GM23338 (cell line): Measurements from ENCODE around the gene IYD. TPM values are rescaled to one million over a fixed set of nuclear protein-coding genes. Genes with fewer than 3 reads are reported as not detected.

Experiments
- ATAC-seq: fragments of 200-7000 bp; cut with Tn5 transposase; 3 replicates; pipeline ENCODE4 v1.9.1; 2020
- DNase-seq: peaks from one replicate; pipeline ENCODE4 v3.0.0-alpha.2; 2015; ENCODE audit warnings: low spot score
- H2AFZ ChIP-seq: fragments of 200-600 bp; sonication (generic); 2 replicates; pipeline ENCODE4 v1.8.0; 2016; ENCODE audit warnings: antibody characterized with exemption, mild to moderate bottlenecking, moderate library complexity
- H3F3A ChIP-seq: fragments of 200-600 bp; sonication (generic); replicated peaks from 2 replicates; pipeline ENCODE4 v1.8.0; 2017; ENCODE audit warnings: antibody characterized with exemption, mixed run types, low read depth
- H3K27ac ChIP-seq: fragments of 200-600 bp; sonication (generic); 2 replicates; pipeline ENCODE4 v1.6.1; 2016; ENCODE audit warnings: low read depth
- H3K27me3 ChIP-seq: fragments of 200-600 bp; sonication (generic); 2 replicates; pipeline ENCODE4 v1.8.0; 2016; ENCODE audit warnings: mild to moderate bottlenecking, mixed run types, moderate library complexity; ENCODE audit not compliant: insufficient read depth
- H3K36me3 ChIP-seq: fragments of 200-600 bp; sonication (generic); 2 replicates; pipeline ENCODE4 v1.8.0; 2016; ENCODE audit warnings: mild to moderate bottlenecking; ENCODE audit not compliant: insufficient read depth
- H3K4me1 ChIP-seq: fragments of 200-600 bp; sonication (generic); 2 replicates; pipeline ENCODE4 v1.8.0; 2016; ENCODE audit warnings: mild to moderate bottlenecking, moderate library complexity; ENCODE audit not compliant: insufficient read depth
- H3K4me2 ChIP-seq: fragments of 200-600 bp; sonication (generic); 2 replicates; pipeline ENCODE4 v1.7.1; 2017; ENCODE audit warnings: mixed run types
- H3K4me3 ChIP-seq: fragments of 200-600 bp; sonication (generic); 2 replicates; pipeline ENCODE4 v1.6.1; 2016; ENCODE audit warnings: mixed run types
- H3K79me2 ChIP-seq: fragments of 200-600 bp; sonication (generic); replicated peaks from 2 replicates; pipeline ENCODE4 v1.8.0; 2017; ENCODE audit warnings: mild to moderate bottlenecking; ENCODE audit not compliant: insufficient read depth
- H3K9me2 ChIP-seq: fragments of 200-600 bp; sonication (generic); 2 replicates; pipeline ENCODE4 v1.8.0; 2017; ENCODE audit not compliant: insufficient read depth
- H4K20me1 ChIP-seq: fragments of 200-600 bp; sonication (generic); replicated peaks from 2 replicates; pipeline ENCODE4 v1.8.0; 2017; ENCODE audit warnings: mild to moderate bottlenecking; ENCODE audit not compliant: insufficient read depth
- H3K27ac Mint-ChIP-seq: 2 replicates; pipeline ENCODE4 v1.8.0; 2020; ENCODE audit warnings: inconsistent platforms, mild to moderate bottlenecking, moderate library complexity, mixed read lengths
- H3K27me3 Mint-ChIP-seq: 3 replicates; pipeline ENCODE4 v1.8.0; 2022; ENCODE audit warnings: low read depth, mild to moderate bottlenecking, moderate library complexity, mixed read lengths, inconsistent platforms; ENCODE audit not compliant: insufficient read depth, poor library complexity
- H3K36me3 Mint-ChIP-seq: 3 replicates; pipeline ENCODE4 v1.8.0; 2021; ENCODE audit warnings: low read depth, mild to moderate bottlenecking, inconsistent platforms, moderate library complexity, mixed read lengths
- H3K4me1 Mint-ChIP-seq: 3 replicates; pipeline ENCODE4 v1.8.0; 2020; ENCODE audit warnings: mild to moderate bottlenecking, inconsistent platforms, mixed read lengths
- H3K4me3 Mint-ChIP-seq: 3 replicates; pipeline ENCODE4 v1.8.0; 2021; ENCODE audit warnings: moderate library complexity, mild to moderate bottlenecking, inconsistent platforms, mixed read lengths
- H3K9me3 Mint-ChIP-seq: 3 replicates; pipeline ENCODE4 v1.8.0; 2020; ENCODE audit warnings: moderate library complexity, mild to moderate bottlenecking, inconsistent platforms, mixed read lengths
- CREB1 ChIP-seq: fragments of 250-450 bp; sonication (Bioruptor Pico); IDR thresholded peaks from 2 replicates; pipeline ENCODE4 v1.5.0; 2020; ENCODE audit warnings: low read depth, mild to moderate bottlenecking, moderate library complexity
- EZH2 ChIP-seq: fragments of 200-600 bp; sonication (generic); IDR thresholded peaks from one replicate; pipeline ENCODE4 v1.8.0; 2017; ENCODE audit warnings: antibody characterized with exemption, mild to moderate bottlenecking, low read depth; ENCODE audit not compliant: unreplicated experiment
- EZH2phosphoT487 ChIP-seq: fragments of 200-600 bp; sonication (generic); IDR thresholded peaks from one replicate; pipeline ENCODE4 v1.8.1; 2018; ENCODE audit warnings: antibody characterized with exemption; ENCODE audit not compliant: unreplicated experiment
- JUNB ChIP-seq: IDR thresholded peaks from one replicate; pipeline ENCODE4 v1.6.1; 2016; ENCODE audit warnings: antibody characterized with exemption; ENCODE audit not compliant: unreplicated experiment
- NANOG ChIP-seq: IDR thresholded peaks from 2 replicates; pipeline ENCODE4 v1.6.1; 2016; ENCODE audit warnings: antibody characterized with exemption, borderline replicate concordance
- POLR2AphosphoS5 ChIP-seq: IDR thresholded peaks from 2 replicates; pipeline ENCODE4 v1.6.1; 2016; ENCODE audit warnings: antibody characterized with exemption, low read depth
- STAT1 ChIP-seq: IDR thresholded peaks from one replicate; pipeline ENCODE4 v1.6.1; 2016; ENCODE audit warnings: antibody characterized with exemption; ENCODE audit not compliant: unreplicated experiment
- ZNF114 ChIP-seq: fragments of 250-450 bp; sonication (Bioruptor Pico); IDR thresholded peaks from 2 replicates; pipeline ENCODE4 v1.5.0; 2020; ENCODE audit warnings: mild to moderate bottlenecking, moderate library complexity
- ZNF331 ChIP-seq: fragments of 250-450 bp; sonication (Bioruptor Pico); IDR thresholded peaks from 2 replicates; pipeline ENCODE4 v1.5.0; 2020; ENCODE audit warnings: low read depth, mild to moderate bottlenecking, moderate library complexity
- polyA plus RNA-seq: library from polyadenylated mRNA; unstranded; fragments of >200 nt; fragmentation: Nextera tagmentation; extraction: Ambion mirVana; gene quantifications from 2 replicates; pipeline ENCODE4 v1.2.1, GENCODE V29; 2016
- total RNA-seq: library from RNA; depleted of rRNA; stranded (reverse); fragments of >200 nt; shearing (Covaris generic); gene quantifications from 2 replicates; pipeline ENCODE4 v1.2.3, GENCODE V29; 2014
- TF ChIP-seq, protein P1 (sequence below): IDR thresholded peaks from 2 replicates; pipeline ENCODE4 v1.6.1; 2016; ENCODE audit warnings: antibody characterized with exemption
- TF ChIP-seq, protein P2 (sequence below): fragments of 250-450 bp; sonication (Bioruptor Pico); IDR thresholded peaks from 2 replicates; pipeline ENCODE4 v1.5.0; 2020; ENCODE audit warnings: mild to moderate bottlenecking, moderate library complexity
- TF ChIP-seq, protein P3 (sequence below), 2 experiments: fragments of 200-600 bp in 1 of 2; sonication (generic) in 1 of 2; conservative IDR thresholded peaks; 2 replicates each; pipeline versions ENCODE4 v1.5.1 to v1.6.1; 2016 to 2017; ENCODE audit warnings: antibody characterized with exemption in 2 of 2, low read depth in 2 of 2, mild to moderate bottlenecking in 2 of 2, moderate library complexity in 1 of 2
- TF ChIP-seq, protein P4 (sequence below): IDR thresholded peaks from one replicate; pipeline ENCODE4 v1.6.1; 2018; ENCODE audit warnings: antibody characterized with exemption; ENCODE audit not compliant: unreplicated experiment

Gene IYD
- total and polyA plus RNA-seq, 2 experiments from 2014 or later, result not detected

DNA sequence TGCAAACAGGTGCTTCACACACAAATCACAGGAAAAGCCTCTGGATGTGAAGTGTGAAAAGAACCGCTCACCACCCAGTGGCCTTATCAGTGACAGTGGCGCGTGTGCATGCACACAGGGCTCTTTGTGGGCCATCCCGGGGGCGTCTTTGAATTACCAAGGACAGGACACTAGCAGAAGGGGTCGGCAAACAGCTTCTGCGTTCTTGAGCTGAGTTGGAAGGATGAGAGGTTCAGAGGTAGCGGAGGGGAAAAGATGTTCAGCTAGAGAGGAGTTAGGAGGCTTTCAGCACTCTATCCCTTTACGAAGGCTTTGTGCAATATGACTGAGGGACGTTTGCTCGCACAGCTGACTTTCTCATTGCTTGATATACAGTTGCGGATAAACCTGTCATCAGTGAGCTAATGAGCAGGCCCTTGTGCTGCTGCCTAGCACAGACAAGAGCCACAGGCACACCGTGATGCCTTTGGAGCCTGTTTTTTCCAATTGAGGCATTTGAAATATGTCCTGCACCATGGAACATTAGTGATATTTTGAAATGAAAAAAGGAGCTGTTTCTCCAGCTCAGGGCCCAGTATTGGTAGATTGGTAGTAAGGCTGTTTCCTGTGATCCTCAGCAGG, 83.1 kb downstream of the IYD start:
- ATAC-seq (no peak), DNase-seq (no peak)
- Mint-ChIP-seq H3K9me3 (no peaks in the 10 kb centered on the region), H3K27me3 (peaks cover 7% of the 10 kb centered on the region), H3K36me3 (no peaks in the 10 kb centered on the region), H3K4me1 (peaks cover 13% of the 10 kb centered on the region; the same call in 2 of the 3 replicates), H3K4me3 (no peak overlapping the region), H3K27ac (no peak overlapping the region)
- no peaks in the 10 kb centered on the region for H3F3A ChIP-seq
- 0 out of 2 replicates have a peak overlapping the region, but pooled peaks have one; percentile 43 for H2AFZ ChIP-seq
- peaks cover 7% of the 10 kb centered on the region; the same call in 1 of the 2 replicates for H3K4me1 ChIP-seq
- H3K27me3 ChIP-seq, result no peaks in the 10 kb centered on the region
- no peaks in the 10 kb centered on the region for H3K9me2 ChIP-seq
- no peak overlapping the region for H3K4me2 ChIP-seq
- no peak overlapping the region for H3K27ac ChIP-seq
- no peaks in the 10 kb centered on the region for H3K36me3 ChIP-seq
- TF ChIP-seq, protein P1, sequence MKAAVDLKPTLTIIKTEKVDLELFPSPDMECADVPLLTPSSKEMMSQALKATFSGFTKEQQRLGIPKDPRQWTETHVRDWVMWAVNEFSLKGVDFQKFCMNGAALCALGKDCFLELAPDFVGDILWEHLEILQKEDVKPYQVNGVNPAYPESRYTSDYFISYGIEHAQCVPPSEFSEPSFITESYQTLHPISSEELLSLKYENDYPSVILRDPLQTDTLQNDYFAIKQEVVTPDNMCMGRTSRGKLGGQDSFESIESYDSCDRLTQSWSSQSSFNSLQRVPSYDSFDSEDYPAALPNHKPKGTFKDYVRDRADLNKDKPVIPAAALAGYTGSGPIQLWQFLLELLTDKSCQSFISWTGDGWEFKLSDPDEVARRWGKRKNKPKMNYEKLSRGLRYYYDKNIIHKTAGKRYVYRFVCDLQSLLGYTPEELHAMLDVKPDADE, result no peak
- no peak for TF ChIP-seq JUNB
- TF ChIP-seq, protein P2, sequence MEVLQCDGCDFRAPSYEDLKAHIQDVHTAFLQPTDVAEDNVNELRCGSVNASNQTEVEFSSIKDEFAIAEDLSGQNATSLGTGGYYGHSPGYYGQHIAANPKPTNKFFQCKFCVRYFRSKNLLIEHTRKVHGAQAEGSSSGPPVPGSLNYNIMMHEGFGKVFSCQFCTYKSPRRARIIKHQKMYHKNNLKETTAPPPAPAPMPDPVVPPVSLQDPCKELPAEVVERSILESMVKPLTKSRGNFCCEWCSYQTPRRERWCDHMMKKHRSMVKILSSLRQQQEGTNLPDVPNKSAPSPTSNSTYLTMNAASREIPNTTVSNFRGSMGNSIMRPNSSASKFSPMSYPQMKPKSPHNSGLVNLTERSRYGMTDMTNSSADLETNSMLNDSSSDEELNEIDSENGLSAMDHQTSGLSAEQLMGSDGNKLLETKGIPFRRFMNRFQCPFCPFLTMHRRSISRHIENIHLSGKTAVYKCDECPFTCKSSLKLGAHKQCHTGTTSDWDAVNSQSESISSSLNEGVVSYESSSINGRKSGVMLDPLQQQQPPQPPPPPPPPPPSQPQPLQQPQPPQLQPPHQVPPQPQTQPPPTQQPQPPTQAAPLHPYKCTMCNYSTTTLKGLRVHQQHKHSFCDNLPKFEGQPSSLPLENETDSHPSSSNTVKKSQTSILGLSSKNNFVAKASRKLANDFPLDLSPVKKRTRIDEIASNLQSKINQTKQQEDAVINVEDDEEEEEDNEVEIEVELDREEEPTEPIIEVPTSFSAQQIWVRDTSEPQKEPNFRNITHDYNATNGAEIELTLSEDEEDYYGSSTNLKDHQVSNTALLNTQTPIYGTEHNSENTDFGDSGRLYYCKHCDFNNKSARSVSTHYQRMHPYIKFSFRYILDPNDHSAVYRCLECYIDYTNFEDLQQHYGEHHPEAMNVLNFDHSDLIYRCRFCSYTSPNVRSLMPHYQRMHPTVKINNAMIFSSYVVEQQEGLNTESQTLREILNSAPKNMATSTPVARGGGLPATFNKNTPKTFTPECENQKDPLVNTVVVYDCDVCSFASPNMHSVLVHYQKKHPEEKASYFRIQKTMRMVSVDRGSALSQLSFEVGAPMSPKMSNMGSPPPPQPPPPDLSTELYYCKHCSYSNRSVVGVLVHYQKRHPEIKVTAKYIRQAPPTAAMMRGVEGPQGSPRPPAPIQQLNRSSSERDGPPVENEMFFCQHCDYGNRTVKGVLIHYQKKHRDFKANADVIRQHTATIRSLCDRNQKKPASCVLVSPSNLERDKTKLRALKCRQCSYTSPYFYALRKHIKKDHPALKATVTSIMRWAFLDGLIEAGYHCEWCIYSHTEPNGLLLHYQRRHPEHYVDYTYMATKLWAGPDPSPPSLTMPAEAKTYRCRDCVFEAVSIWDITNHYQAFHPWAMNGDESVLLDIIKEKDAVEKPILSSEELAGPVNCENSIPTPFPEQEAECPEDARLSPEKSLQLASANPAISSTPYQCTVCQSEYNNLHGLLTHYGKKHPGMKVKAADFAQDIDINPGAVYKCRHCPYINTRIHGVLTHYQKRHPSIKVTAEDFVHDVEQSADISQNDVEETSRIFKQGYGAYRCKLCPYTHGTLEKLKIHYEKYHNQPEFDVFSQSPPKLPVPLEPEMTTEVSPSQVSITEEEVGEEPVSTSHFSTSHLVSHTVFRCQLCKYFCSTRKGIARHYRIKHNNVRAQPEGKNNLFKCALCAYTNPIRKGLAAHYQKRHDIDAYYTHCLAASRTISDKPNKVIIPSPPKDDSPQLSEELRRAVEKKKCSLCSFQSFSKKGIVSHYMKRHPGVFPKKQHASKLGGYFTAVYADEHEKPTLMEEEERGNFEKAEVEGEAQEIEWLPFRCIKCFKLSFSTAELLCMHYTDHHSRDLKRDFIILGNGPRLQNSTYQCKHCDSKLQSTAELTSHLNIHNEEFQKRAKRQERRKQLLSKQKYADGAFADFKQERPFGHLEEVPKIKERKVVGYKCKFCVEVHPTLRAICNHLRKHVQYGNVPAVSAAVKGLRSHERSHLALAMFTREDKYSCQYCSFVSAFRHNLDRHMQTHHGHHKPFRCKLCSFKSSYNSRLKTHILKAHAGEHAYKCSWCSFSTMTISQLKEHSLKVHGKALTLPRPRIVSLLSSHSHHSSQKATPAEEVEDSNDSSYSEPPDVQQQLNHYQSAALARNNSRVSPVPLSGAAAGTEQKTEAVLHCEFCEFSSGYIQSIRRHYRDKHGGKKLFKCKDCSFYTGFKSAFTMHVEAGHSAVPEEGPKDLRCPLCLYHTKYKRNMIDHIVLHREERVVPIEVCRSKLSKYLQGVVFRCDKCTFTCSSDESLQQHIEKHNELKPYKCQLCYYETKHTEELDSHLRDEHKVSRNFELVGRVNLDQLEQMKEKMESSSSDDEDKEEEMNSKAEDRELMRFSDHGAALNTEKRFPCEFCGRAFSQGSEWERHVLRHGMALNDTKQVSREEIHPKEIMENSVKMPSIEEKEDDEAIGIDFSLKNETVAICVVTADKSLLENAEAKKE (CRISPR knock-in tag), result no peak
- TF ChIP-seq ZNF114 (CRISPR knock-in tag), result no peak
- no peak for TF ChIP-seq EZH2phosphoT487
- no peak for TF ChIP-seq EZH2
- TF ChIP-seq, protein P3, sequence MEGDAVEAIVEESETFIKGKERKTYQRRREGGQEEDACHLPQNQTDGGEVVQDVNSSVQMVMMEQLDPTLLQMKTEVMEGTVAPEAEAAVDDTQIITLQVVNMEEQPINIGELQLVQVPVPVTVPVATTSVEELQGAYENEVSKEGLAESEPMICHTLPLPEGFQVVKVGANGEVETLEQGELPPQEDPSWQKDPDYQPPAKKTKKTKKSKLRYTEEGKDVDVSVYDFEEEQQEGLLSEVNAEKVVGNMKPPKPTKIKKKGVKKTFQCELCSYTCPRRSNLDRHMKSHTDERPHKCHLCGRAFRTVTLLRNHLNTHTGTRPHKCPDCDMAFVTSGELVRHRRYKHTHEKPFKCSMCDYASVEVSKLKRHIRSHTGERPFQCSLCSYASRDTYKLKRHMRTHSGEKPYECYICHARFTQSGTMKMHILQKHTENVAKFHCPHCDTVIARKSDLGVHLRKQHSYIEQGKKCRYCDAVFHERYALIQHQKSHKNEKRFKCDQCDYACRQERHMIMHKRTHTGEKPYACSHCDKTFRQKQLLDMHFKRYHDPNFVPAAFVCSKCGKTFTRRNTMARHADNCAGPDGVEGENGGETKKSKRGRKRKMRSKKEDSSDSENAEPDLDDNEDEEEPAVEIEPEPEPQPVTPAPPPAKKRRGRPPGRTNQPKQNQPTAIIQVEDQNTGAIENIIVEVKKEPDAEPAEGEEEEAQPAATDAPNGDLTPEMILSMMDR (conservative IDR thresholded peaks at IDR 0.05; ENCODE audit: low read depth in 2 of 2), result no peak
- no peak for TF ChIP-seq NANOG
- TF ChIP-seq STAT1, result no peak
- no peak for TF ChIP-seq ZNF331 (CRISPR knock-in tag)
- TF ChIP-seq CREB1 (CRISPR knock-in tag), result no peak
- TF ChIP-seq, protein P4, sequence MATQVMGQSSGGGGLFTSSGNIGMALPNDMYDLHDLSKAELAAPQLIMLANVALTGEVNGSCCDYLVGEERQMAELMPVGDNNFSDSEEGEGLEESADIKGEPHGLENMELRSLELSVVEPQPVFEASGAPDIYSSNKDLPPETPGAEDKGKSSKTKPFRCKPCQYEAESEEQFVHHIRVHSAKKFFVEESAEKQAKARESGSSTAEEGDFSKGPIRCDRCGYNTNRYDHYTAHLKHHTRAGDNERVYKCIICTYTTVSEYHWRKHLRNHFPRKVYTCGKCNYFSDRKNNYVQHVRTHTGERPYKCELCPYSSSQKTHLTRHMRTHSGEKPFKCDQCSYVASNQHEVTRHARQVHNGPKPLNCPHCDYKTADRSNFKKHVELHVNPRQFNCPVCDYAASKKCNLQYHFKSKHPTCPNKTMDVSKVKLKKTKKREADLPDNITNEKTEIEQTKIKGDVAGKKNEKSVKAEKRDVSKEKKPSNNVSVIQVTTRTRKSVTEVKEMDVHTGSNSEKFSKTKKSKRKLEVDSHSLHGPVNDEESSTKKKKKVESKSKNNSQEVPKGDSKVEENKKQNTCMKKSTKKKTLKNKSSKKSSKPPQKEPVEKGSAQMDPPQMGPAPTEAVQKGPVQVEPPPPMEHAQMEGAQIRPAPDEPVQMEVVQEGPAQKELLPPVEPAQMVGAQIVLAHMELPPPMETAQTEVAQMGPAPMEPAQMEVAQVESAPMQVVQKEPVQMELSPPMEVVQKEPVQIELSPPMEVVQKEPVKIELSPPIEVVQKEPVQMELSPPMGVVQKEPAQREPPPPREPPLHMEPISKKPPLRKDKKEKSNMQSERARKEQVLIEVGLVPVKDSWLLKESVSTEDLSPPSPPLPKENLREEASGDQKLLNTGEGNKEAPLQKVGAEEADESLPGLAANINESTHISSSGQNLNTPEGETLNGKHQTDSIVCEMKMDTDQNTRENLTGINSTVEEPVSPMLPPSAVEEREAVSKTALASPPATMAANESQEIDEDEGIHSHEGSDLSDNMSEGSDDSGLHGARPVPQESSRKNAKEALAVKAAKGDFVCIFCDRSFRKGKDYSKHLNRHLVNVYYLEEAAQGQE, result no peak
- no peak for TF ChIP-seq POLR2AphosphoS5
- no peaks in the 10 kb centered on the region for H3K79me2 ChIP-seq
- H4K20me1 ChIP-seq, result no peaks in the 10 kb centered on the region
- H3K4me3 ChIP-seq, result no peak overlapping the region
